DMS53 treated with DMSO at 0.1 percent for 48 hours (cell line): ENCODE data around the gene TBC1D10A.

Source experiments
- DNase-seq: peaks from one replicate; lab custom pipeline; 2025; ENCODE audit not compliant: unreplicated experiment; lab: John Stamatoyannopoulos, UW

The TBC1D10A gene

DNA sequence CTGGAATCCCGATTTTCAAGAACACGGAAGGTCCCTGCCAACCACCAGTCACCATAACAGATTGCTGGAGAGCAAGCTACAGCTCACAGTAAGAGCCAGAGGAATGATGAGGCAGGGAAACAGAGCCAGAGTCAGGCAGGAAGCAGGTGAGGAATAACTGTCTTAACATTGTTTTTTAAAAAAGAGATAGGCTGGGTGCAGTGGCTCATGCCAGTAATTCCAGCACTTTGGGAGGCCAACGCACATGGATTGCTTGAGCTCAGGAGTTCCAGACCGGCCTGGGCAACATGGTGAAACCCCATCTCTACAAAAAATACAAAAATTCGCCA, 24.0 kb downstream of the TBC1D10A start:
- DNase-seq: no peak

DNA sequence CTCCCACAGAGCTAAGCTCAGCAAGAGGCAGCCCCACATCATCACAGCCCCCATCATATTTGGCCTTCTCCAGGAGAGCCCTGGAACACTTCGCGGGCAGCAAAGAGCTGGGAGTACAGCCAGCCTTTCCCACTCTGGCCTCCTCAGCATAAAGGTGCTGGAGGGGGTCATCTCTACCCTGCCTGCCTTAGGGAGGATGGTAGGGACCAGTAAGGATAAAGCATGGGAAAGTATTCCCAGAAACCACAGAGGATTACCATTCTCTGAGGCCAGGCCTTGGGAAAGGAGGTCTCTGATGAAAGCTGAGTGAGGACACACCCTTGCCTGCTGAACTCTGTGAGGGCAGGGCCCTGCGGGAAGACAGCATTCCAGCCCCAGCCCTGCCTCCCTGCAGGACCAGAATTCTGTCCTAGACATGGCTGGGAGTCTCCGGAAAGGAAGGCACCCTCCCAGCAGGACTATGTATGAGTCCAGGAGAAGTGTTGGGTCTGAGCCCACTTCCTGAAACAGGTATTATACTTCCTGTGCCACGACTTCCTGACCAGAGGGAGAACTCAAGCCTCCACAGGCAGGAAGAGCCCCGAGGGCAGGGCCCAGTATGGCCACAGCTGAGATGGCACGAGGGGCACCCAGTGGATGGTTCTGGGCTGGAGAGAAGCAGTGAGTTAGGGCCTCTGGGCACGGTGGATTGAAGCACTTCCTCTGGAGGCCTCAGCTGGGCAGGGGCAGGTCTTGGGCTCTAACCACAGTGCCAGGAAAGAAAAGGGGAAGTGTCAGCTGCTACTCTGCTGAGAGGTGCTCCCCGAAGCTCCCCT, 24.5 kb downstream of the TBC1D10A start:
- DNase-seq: no peak

DNA sequence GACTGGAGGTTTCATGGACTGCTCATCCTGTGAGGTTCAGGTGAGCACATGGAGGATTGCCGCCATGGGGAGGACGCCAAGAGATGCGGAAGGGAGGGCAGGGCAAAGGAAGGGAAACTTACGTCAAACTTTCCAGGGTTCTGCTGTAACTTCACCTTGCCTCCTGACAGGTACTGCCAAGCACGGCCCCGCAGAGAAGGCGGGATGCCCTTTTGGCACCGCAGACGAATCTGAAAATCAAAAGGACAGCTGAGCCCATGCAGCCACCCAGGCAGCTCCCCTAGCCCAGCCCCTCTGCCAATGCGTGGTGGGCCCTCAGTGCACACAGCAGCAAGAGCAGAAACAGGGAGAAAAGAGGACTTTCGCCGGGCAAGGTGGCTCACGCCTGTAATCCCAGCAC, 27.4 kb downstream of the TBC1D10A start:
- no peak for DNase-seq

DNA sequence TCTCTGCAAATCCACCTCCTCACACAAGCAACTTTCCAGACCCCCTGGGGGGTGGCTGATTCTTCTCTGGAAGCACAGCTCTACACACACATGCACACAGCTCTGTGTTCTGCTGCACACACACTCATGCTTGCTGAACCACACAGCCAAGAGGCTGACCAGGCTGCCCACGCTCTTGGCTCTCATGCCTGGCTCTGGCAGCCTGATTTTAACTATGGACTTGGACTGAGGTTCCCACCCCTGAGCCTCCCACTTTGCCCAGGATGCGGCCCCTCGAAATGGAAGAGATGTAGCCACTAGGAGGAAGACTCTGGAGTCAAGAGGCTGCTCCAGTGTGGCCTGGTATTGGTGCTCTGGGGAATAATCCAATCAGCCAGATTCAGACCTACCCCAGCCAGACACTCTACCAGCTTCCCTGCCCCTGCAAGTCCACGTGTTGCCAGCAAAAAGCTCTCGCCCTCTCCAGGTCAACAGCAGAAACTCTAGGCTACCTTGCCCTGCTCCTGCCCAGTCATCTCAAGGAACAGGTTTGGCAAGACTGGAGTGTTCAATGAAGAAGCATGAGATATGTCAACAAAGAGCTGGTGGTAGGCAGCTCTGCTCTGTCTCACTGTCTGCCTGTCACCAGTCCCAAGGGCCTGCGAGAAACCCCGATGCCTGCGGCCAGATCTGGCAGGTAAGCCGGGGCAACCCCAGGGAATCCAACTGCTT, 28.6 kb downstream of the TBC1D10A start:
- DNase-seq: peak; percentile 65

DNA sequence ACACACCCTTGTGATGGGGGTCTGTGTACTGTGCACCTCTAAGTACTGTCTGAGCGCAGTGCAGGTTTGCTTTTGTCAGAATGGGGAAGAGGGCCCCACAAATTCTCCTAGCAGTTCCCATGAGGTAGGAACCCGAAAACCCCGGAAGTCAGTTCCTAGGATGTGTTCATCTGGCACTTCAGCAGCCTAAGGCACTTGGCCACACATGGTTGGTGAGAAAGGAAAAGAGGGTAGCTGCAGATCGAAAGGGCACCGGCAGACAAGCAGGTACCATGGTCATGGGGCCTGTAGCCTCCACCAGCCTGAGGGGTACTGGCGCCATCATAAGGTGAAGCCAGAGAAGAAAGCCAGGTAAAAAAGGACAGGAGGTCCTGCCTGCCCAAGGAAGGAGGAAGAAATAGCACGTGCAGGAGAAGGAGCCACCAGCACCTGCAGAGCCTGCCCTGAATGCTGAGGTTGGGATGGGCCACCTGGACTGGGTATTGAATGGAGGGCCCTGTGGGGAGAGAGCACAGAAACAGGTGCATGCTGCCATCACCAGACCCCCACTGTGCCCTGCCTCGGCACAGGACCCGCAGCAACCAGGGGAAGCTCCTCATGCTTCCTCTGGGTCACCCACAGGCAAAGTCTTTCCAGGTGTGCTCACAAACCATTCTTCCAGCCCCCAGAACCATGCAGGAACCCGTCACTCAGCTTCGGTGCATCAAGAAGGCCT, 29.3 kb downstream of the TBC1D10A start:
- DNase-seq: no peak

DNA sequence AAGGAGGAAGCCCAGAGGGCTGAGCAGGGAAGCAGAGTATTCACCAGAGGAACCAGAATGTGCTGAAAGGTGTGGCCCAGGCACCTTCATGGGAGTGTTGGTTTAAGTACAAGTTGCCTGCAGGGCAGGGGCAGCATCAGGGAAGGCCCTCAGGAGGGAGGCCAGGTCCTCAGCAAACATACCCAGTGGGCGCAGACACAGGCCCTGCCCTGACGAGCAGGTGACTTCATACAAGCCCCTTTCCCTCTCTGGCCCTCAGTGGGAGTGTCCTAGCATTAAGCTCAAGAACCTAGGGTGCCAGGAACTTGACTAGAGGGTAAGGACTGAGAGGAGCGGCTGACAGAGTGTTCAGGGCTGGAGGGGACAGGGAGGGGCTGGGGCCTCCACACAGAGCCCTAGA, 29.9 kb downstream of the TBC1D10A start:
- DNase-seq: no peak

DNA sequence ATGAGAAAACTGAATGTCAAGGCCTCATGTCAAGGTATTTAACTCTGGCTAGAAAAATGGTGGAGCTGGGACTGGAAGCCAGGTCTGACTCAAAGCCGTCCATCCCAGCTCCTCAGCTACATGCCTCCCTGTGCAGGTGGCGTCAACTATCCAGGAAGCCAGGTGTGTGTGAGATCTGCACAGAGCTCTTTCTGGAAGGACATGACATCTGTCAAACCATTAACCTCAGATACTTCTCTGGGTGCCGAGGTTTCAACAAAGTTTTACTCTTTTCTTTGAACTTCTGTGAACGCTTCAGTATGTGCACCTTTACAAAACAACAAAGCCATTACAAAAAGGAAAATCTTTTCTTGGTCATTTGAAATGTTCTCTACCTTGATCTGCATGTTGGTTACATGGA, 30.4 kb downstream of the TBC1D10A start:
- DNase-seq: no peak

DNA sequence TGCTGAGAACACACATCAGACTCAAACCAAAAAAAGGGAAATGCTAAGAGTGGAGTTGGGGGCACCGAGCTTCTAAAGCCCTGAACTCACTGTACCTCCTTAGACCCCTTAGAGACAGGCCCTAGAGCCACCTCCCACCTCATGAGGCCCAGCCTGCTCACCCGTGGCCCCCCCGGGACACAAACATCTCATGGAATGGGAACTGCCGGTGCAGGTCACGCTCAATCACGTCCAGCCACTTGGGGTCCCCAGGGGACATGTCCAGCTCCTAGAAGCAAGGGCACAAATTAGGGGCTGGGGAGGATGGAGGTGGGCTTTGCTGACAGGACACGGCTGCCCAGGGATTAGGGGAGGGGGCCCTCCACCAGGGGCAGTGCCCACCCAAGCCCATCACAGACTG, 31.2 kb downstream of the TBC1D10A start:
- DNase-seq: no peak

DNA sequence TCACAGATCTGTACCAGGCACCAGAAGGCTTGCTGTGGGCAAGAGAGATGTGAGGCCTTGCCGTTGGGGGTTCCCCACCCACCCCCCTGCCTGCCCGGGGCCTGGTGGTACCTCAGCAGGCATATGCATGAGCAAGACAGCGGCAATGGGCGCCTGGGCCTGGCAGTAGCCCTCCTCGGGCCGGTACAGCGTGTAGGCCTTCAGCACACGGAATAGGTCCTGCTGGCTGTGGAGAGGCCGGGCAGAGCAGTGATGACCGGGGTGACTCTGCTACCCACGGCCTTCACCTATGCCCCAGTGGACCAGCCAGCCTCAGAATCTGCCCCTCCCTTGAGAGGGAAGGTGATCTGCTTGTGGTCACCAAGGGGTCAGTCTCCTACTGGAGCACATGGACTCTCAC, 31.9 kb downstream of the TBC1D10A start:
- no peak for DNase-seq

DNA sequence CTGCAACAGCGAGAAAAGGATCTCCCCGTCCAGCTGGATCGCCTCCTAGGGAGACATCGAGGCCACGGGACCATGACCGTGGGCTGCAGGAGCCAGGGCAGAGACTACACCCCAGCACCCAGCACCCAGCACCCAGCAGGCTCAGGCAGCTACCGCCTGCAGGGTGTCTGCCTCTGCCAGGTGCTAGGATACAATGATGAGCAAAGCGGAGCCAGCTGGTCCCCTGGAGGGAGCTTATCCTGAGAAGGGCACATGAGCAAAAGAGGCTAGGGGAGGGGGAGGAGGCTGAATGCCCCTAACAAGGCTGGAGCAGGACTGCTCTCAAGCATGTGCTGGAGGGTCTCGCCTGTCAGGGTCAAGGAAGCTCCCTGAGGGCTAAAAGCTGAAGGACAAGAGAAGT, 32.7 kb downstream of the TBC1D10A start:
- no peak for DNase-seq

DNA sequence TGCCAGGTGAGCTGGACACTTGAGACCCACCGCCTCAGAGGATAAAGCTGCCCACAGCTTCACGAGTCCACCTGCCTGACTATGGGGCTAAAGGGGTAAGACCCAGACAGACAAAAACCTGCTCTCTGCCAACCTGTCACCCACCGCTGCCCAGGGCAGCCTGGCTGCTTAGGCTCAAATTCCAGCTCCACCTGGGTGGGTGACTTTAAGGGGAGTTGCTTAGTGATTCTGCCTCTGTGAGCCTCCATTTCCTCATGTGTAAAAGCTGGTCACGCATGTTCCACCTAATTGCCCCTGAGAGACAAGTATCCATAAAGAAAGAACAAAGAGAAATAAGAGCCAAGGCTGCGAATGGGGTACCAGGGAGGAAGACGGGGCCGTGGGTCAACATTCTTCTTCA, 33.7 kb downstream of the TBC1D10A start:
- DNase-seq: no peak

DNA sequence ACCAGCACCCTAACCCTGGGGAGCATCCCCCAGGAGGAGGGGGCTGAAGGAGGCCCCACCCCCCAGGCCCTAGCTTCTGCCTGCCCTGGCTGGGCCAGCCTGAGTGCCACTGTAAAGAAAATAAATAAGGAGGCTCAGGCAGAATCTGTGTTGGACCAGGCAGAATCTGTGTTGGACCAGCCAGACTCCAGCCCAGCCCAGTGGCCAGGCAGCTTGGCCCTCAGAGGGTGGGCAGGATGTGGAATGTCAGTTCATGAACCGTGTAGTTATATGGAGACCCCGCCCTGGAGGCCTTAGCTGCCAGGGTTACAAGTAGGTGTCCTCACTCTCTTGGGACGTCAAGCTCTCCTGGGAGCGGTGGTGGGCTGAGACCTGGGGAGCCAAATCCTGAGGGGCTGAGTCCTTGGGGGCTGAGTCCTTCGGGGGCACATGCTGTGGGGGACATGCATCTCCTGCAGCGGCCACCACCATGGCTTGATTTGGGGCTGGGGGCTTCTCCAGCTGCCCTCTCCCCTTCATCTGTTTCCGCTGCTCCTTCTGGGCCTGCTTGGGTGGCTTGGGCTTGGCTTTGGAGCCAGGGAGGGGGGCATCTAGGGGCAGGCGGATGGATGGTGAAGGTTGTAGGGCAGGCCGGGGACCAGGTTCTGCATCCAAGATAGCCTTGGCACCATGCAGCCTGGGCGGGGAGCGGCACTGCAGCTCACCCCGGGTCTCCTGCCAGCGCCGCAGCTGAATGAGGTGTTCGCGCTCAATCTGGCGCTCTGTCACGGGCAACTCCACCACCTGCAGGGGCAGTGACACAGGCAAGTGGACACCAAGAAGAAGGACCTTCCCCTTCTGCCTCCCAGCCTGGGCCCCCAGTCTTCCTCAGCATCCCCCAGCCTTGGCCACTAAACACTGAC, 34.4 kb downstream of the TBC1D10A start:
- no peak for DNase-seq

DNA sequence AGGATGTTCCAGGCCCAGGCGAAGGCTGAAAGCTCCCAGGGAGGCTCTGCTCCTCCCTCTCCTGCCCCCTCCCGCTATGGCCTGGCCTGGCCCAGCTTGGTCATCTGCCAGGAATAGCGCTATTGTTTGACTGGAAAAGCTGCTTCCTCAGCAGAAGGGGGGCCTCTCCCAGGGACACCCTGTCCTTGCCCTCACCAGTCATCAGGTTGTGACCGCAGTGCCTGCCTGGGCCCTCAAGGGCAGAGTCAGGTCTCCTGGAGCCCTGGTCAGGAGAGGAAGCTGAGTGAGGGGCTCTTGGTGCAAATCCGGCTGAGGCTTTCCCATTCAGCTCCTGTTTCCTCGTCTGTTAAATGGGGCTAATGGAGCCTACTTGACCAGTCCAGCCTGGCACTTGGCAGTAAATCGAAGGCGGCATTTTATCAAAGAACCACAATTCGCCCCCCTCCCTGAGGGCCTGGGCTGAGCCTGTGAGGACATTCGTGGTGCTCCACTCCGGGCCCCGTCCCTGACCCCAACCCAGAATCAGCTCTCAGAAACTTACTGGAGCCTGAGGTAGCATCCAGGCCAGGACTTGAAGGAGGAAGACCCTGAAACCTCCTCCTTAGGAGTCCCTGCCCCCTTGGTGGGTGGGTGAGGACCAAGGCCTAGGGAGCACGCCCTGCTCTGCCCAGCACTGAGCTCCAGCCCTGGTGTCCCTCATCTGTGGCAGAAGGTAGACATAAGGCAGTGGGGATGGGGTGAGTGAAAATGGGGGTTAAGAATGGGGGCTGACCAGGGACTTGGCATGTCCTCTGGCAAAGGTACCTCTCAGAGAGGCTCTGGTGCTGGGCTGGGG, 35.5 kb downstream of the TBC1D10A start:
- peak; percentile 24 for DNase-seq

DNA sequence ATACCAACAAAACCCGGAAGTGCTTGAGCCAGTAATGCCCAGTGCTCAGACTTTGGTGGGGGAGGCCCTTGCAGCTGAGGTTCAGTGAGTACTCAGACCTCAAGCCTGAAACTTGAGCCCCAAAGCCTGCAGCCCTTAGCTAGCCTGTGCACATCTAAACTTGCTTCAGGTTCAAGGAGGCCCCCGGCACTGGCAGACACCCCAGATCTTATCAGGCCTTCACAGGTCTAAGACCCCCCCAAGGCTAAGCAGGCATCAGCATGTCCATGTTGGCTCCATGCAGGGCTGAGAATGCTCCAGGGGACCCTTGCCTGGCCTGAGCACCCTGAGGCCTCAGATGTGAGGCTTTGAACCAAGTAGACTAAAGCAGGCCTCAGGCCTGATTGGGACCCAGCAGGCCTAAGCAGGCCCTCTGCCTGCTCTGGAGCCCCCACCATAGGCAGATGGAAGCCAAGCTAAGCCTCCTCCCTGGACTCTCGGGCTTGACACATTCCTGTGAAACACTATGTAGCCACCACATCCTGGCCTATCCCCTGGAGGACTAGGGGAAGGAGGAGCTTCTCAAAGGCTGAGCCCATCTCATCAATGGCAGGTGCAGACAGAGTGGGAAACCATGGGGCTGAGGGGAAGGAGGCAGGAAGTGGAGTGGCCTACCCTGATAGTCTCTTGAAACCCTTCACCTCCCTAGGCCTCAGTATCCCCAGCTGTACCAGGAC, 36.2 kb downstream of the TBC1D10A start:
- peak; percentile 24 for DNase-seq

DNA sequence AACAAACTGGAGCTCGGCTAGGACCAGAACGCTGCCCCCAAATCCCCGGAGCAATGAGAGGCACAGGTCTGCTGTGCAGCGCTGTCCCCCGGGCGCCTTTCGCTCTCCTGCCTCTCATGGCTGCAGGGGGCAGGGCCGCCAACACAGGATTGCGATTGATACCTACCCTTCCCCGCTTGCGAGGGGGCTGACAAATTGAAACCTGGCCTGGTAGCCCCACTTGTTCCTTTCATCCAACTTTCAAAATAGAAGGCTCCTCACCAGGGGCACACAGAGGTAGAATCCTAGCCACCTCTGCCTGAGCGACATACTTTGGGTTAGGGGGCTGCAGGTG, 36.8 kb downstream of the TBC1D10A start:
- DNase-seq: no peak

DNA sequence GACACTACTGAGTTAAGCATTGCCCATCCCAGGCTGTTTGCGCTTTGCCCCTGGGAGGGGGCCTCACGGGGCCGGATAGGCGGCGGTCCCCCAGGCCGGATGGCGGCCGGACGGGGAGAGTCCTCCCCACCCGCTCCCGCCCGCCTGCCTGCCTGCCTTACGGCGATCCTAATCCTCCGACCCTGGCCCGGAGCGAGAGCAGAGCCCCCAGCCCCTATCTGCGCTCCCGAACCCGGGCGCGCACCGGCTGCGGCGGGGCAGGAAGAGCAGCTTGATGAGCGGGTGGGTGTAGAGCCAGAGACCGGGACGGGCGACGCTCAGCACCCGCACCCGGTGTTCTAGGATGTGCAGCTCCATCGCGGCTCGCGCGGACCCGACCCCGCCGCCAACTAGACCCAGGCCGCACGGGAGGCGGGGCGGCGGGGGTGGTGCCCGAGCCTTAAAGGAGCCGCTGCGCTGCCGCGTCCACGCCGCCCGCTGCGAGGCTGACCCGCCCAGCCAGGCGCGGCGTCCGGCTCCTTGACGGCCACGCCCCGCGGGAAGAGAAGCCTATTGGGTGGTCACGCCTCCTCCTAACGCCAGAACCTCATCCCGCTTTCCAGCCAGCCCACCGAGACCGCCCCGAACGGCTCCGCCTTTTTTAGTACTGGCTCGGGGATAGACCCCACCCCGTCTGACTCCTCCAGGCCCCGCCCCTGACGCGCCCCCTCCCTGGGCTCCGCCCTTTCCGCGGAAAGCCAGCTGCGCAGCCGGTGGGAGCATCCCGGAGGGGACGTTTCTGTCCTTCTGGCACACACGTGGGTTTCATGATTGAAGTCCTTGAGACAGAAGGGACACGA, 37.4 kb downstream of the TBC1D10A start, which contains the start of gene CASTOR1:
TSS of gene CASTOR1 (minus strand) at position 365 of the 839 bp plus-strand sequence. CDS start at position 357, 8 bp downstream.
- DNase-seq: peak; percentile 74

DNA sequence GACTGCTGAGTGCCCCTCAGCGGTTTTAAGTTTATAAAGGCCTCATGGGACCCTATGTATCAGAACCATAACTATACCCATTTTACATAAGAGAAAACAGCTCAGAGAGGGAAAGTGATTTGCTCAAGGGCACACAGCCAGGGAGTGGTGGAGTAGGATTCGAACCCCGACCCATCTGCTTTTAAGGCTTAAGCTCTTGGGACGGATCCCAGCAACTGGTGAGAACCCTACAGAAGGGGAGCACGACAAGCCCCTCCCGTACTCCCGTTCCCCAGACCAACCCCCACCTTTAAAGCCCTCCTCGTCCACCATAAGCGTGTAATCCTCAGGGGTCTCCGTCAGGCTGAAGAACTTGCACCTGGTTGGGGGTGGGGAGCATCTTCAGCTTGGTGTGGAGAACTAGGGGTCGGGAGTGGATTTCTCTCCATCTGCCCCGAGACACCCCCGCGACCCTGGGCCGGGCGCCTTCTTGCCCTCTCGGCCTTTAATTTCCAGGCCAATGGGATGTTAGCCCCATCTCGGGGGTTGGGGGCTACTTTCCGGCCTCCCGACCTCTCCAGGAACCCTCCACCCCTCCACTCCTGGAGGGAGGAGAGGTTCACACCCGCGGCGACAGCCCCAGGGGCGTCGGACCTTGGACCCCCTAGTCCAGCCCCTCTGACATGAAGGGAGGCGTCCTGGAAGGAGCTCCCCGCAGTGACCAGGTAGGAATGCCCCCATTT, 38.2 kb downstream of the TBC1D10A start:
- DNase-seq: no peak
